ENCODE data around the gene CDC45. TPM values are rescaled to one million over a fixed set of nuclear protein-coding genes. Genes with fewer than 3 reads are reported as not detected.

The CDC45 gene
- total RNA-seq, 1 donor from 2014 or later, result 3.9 TPM

DNA sequence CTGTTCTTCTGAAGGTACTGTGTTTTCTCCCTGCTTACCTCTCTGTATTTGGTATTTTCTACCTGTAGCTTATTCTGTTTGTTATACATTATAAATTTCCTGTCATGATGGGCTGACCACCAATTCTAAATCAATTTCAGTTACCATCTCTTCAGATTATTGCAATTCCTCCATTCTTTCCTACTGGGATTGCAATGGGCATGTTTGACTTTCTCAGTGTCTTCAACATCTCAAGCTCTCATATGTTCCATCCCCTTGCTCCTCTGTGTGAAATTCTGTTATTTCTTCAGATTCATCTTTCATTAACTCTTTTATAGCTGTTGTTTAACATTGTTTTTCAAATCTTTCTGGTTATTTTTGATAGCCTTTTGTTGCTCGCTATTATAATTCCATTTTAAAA is 16.7 kb upstream of the CDC45 start:
- H3K4me3 Mint-ChIP-seq, result no peak overlapping the region
- DNase-seq (no peak), ATAC-seq (ENCODE audit: low read depth) (no peak)
- peaks cover 61% of the 10 kb centered on the region for H3K36me3 Mint-ChIP-seq (ENCODE audit: low read depth)
- ChIA-PET POLR2A (interaction anchor here (0.9 to 1.2 kb wide), 2 partner anchors 12 to 31 kb away, joined by 3 to 4 read pairs; partner anchors contain the start of gene MRPL40), CTCF (no interaction called here)
- no peaks in the 10 kb centered on the region for H3K27me3 Mint-ChIP-seq
- intact Hi-C loops (cut with micrococcal nuclease), result no loop called here
- TF ChIP-seq, protein P1, sequence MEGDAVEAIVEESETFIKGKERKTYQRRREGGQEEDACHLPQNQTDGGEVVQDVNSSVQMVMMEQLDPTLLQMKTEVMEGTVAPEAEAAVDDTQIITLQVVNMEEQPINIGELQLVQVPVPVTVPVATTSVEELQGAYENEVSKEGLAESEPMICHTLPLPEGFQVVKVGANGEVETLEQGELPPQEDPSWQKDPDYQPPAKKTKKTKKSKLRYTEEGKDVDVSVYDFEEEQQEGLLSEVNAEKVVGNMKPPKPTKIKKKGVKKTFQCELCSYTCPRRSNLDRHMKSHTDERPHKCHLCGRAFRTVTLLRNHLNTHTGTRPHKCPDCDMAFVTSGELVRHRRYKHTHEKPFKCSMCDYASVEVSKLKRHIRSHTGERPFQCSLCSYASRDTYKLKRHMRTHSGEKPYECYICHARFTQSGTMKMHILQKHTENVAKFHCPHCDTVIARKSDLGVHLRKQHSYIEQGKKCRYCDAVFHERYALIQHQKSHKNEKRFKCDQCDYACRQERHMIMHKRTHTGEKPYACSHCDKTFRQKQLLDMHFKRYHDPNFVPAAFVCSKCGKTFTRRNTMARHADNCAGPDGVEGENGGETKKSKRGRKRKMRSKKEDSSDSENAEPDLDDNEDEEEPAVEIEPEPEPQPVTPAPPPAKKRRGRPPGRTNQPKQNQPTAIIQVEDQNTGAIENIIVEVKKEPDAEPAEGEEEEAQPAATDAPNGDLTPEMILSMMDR (IDR thresholded peaks at IDR 0.05), result no peak
- H3K27ac Mint-ChIP-seq, result no peak overlapping the region
- H3K4me1 Mint-ChIP-seq, result no peaks in the 10 kb centered on the region
- no peaks in the 10 kb centered on the region for H3K9me3 Mint-ChIP-seq

DNA sequence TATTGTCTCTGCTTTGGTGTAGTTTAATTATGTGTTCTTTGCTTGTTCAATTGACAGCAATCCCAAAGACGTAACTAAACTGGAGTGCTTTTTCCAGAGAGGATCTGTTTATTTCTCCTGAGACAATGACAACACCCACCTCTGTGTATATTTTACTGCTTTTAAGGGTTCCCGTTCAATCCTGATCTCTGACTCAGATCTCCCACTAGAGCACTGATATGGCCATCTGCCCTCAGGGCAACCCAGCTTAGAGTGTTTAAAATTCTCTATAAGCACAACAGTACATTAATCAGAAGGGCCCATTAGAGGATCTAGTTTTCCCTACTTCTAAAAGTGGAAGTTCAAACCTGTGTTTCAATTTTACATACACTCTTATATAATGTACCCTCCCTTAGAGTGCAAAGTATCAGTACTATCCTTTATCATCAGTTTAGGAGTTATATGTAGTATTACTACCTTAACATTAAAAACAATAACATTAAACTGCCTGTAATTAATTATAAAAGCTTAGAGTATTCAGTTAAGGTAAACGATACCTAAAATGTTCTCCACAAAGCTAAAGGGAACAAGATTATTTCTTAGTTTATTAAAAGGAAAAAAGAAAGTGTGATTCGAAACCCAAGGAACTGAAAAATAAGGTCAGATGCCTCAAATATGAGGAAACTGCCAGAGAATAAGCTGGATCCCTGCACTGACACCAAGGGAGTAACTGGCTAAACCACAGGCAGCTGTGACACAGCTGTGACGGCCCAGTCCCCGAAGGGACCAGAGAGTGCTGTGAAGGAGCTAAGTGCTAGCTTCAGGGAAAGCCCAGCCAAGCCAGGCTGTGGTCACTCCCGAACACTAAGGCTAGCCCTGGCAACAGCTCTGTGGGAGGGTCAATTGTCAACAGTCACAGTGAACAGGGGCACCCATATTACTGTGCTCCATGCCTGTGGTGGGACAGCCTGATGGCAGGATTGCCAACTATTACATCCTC is 15.9 kb upstream of the CDC45 start:
- H3K4me1 Mint-ChIP-seq, result no peaks in the 10 kb centered on the region
- no peak for DNase-seq
- POLR2A ChIA-PET, result interaction anchor here (1.2 kb wide), 1 partner anchor 32 kb away, joined by 4 read pairs; the partner anchor contains the start of gene MRPL40
- no peaks in the 10 kb centered on the region for H3K9me3 Mint-ChIP-seq
- no peaks in the 10 kb centered on the region for H3K27me3 Mint-ChIP-seq
- ATAC-seq (ENCODE audit: low read depth), result no peak
- intact Hi-C loops (cut with micrococcal nuclease), result no loop called here
- no peak overlapping the region for H3K27ac Mint-ChIP-seq
- H3K36me3 Mint-ChIP-seq (ENCODE audit: low read depth), result peaks cover 64% of the 10 kb centered on the region
- TF ChIP-seq, protein P1 (IDR thresholded peaks at IDR 0.05), result no peak
- CTCF ChIA-PET, result no interaction called here
- no peak overlapping the region for H3K4me3 Mint-ChIP-seq

DNA sequence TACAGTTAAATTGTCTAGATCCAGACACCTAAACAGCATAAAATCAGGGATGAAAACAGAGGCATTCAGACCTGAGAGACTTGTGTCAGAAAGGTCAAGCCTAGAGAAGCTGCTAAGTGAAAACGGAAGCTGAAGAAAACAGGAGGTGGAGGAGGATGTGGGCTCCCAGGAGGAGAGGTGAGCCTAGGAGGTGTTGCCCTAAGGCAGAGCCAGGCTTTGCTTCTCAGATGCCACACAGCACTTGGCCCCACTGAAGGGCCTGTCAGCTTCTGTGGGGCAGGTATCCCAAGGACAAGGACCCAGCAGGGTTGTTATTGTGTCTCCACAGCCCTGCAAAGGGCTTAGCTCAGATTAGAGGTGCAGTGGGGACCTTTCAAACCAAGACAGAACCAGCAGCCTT is 15.2 kb upstream of the CDC45 start:
- Mint-ChIP-seq H3K27ac (no peak overlapping the region), H3K36me3 (ENCODE audit: low read depth) (peaks cover 72% of the 10 kb centered on the region), H3K4me3 (no peak overlapping the region), H3K27me3 (no peaks in the 10 kb centered on the region), H3K9me3 (no peaks in the 10 kb centered on the region), H3K4me1 (no peaks in the 10 kb centered on the region)
- TF ChIP-seq, protein P1 (IDR thresholded peaks at IDR 0.05), result no peak
- intact Hi-C loops (cut with micrococcal nuclease), result no loop called here
- ChIA-PET CTCF (no interaction called here), POLR2A (no interaction called here)
- ATAC-seq (ENCODE audit: low read depth), result no peak
- no peak for DNase-seq

DNA sequence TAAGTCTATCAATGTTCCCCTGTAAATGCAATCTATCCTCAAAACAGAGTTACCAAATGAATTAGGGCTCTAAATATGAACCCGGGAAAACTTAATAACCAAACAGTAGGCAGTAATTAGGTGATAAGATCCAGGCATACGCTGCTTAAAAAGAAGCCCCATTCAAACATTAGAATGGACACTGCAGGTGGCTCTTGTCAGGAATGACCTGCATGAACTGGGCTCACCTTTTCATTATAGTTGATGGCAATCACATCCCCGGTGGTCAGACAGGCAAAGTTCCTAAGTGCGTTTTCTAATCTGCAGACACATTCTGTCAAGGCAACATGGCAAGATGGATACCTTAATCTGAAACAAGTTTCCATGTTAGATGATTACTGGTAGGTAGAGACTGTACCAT is 14.7 kb upstream of the CDC45 start:
- Mint-ChIP-seq H3K36me3 (ENCODE audit: low read depth) (peaks cover 76% of the 10 kb centered on the region), H3K4me3 (no peak overlapping the region), H3K9me3 (no peaks in the 10 kb centered on the region), H3K27me3 (no peaks in the 10 kb centered on the region), H3K4me1 (no peaks in the 10 kb centered on the region), H3K27ac (no peak overlapping the region)
- DNase-seq, result no peak
- TF ChIP-seq, protein P1 (IDR thresholded peaks at IDR 0.05), result no peak
- ChIA-PET CTCF (no interaction called here), POLR2A (no interaction called here)
- intact Hi-C loops (cut with micrococcal nuclease), result no loop called here
- no peak for ATAC-seq (ENCODE audit: low read depth)

DNA sequence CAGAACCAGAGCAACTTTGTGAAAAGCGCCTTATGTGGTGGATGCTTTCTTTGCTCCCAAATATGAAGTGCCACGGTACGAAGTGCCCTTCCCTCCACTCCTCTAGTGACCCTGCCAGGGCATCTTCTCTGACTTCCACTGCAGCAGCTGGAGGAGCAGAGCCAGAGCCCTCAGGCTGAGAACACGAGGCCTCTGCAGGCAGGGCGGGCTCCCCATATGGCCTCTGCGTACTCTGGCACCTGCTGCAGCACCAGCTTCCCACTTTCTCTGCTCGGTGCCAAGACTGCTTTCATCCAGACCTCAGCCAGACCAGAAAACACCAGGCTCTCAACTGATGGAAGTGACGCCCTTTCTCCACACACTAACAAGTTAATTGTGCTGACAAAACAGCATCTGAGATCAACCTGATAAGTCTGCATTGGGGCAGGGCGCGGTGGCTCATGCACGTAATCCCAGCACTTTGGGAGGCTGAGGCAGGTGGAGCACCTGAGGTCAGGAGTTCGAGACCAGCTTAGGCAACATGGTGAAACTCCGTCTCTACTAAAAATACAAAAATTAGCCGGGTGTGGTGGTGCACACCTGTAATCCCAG is 13.5 kb upstream of the CDC45 start:
- CTCF ChIA-PET, result no interaction called here

More for the DNA sequence above, 13.5 kb upstream of the CDC45 start:
- POLR2A ChIA-PET, result interaction anchor here (0.7 kb wide), 1 partner anchor 12 kb away, joined by 6 read pairs; no protein-coding TSS in a partner anchor
- TF ChIP-seq, protein P1 (IDR thresholded peaks at IDR 0.05), result no peak
- DNase-seq (no peak), ATAC-seq (ENCODE audit: low read depth) (no peak)
- Mint-ChIP-seq H3K9me3 (no peaks in the 10 kb centered on the region), H3K27me3 (no peaks in the 10 kb centered on the region), H3K27ac (no peak overlapping the region), H3K36me3 (ENCODE audit: low read depth) (peaks cover 80% of the 10 kb centered on the region), H3K4me3 (no peak overlapping the region), H3K4me1 (no peaks in the 10 kb centered on the region)
- intact Hi-C loops (cut with micrococcal nuclease), result no loop called here

Data from activated B cell treated with CpG ODN at 0.5 μM for 24 hours (primary cell).